MM.1S (cell line): ENCODE measurements around the gene HS6ST1.

Experiments
- EZH2 ChIP-seq: fragments of 300-600 bp; sonication (generic); optimal IDR thresholded peaks from 2 replicates; pipeline ENCODE3; 2017; ENCODE audit warnings: low read depth, mild to moderate bottlenecking, antibody characterized with exemption, low read length, mixed read lengths
- EZH2phosphoT487 ChIP-seq: fragments of 300-600 bp; sonication (generic); IDR thresholded peaks from 2 replicates; pipeline ENCODE4 v1.6.1; 2018; ENCODE audit warnings: antibody characterized with exemption, low read length
- TF ChIP-seq, protein P1 (sequence below): fragments of 300-600 bp; sonication (generic); IDR thresholded peaks from 2 replicates; pipeline ENCODE4 v1.5.1; 2016; ENCODE audit warnings: antibody characterized with exemption, low read length, mixed read lengths

DNA sequence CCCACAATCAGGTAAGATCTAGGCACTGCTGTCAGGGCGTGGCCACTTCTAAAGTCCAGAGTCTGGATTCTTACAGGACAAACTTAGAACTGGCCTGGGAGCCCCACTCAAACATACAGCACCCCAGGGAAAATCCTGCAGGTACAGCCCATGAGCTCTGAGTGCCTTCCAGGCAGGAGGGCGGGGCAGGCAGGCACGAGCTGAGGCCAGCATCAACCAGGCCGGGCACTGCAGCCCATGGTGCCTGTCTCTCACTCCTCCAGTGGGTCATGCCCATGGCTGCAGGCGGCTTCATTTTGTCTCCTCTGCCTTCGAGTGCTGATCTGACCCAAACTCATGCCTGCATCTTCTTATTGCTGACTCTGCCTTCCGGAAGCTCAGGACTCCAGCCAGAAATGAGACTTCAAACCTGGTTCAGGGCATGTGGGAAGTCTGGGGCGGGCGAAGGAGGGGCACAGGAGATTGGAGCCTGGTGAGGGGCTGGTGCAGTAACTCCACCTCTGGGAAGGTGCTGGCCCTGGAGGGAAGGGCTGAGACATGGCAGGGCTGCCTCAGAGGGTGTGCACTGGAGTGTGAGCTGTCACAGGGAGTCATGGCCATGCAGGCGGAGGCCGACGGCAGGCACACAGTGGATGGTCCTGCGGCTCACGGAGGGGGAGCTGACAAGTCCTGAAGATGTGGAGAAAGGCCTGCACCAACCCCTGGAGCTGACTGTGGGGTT, 40.5 kb downstream of the HS6ST1 start:
- TF ChIP-seq, protein P1, sequence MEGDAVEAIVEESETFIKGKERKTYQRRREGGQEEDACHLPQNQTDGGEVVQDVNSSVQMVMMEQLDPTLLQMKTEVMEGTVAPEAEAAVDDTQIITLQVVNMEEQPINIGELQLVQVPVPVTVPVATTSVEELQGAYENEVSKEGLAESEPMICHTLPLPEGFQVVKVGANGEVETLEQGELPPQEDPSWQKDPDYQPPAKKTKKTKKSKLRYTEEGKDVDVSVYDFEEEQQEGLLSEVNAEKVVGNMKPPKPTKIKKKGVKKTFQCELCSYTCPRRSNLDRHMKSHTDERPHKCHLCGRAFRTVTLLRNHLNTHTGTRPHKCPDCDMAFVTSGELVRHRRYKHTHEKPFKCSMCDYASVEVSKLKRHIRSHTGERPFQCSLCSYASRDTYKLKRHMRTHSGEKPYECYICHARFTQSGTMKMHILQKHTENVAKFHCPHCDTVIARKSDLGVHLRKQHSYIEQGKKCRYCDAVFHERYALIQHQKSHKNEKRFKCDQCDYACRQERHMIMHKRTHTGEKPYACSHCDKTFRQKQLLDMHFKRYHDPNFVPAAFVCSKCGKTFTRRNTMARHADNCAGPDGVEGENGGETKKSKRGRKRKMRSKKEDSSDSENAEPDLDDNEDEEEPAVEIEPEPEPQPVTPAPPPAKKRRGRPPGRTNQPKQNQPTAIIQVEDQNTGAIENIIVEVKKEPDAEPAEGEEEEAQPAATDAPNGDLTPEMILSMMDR = no peak
- TF ChIP-seq EZH2 = no peak
- no peak for TF ChIP-seq EZH2phosphoT487
